Fibroblast of lung (primary cell): ENCODE data around the gene PXN. TPM values are rescaled to one million over a fixed set of nuclear protein-coding genes. Genes with fewer than 3 reads are reported as not detected.

ENCODE experiments used
- DNase-seq, 2 donors: peaks; one replicate each; pipeline versions ENCODE4 v3.0.0 to v3.0.0-alpha.2; 2010; ENCODE audit warnings: low read depth in 2 of 2
- H2AFZ ChIP-seq: 2 replicates; pipeline ENCODE4 v1.5.1; 2012; ENCODE audit warnings: low read length, control low read depth, inconsistent platforms
- H3K27ac ChIP-seq: 2 replicates; pipeline ENCODE4 v1.5.1; 2011; ENCODE audit warnings: low read length, control low read depth; ENCODE audit not compliant: insufficient read depth
- H3K27me3 ChIP-seq: 2 replicates; pipeline ENCODE4 v1.5.1; 2011; ENCODE audit warnings: mild to moderate bottlenecking, low read length; ENCODE audit not compliant: control insufficient read depth, insufficient read depth
- H3K36me3 ChIP-seq: 2 replicates; pipeline ENCODE4 v1.5.1; 2011; ENCODE audit warnings: low read length; ENCODE audit not compliant: control insufficient read depth, insufficient read depth
- H3K4me1 ChIP-seq: 2 replicates; pipeline ENCODE4 v1.5.1; 2011; ENCODE audit warnings: low read length; ENCODE audit not compliant: control insufficient read depth, insufficient read depth; ENCODE audit errors: extremely low read depth
- H3K4me2 ChIP-seq: 2 replicates; pipeline ENCODE4 v1.5.1; 2011; ENCODE audit warnings: low read length, control low read depth; ENCODE audit not compliant: insufficient read depth; ENCODE audit errors: extremely low read depth
- H3K4me3 ChIP-seq, 4 experiments: fragments of 200-600 bp in 1 of 4; sonication (generic) in 1 of 4; replicated peaks in 1 of 4; 2 replicates each; pipeline ENCODE4 v1.5.1; 2011 to 2016; ENCODE audit warnings: low read length in 4 of 4, low read depth in 3 of 4, mild to moderate bottlenecking in 3 of 4, control low read depth in 2 of 4, inconsistent platforms in 1 of 4, mixed read lengths in 1 of 4; ENCODE audit not compliant: insufficient read depth in 1 of 4; ENCODE audit errors: control extremely low read depth in 1 of 4
- H3K79me2 ChIP-seq: 2 replicates; pipeline ENCODE4 v1.5.1; 2012; ENCODE audit warnings: mild to moderate bottlenecking, low read length, inconsistent platforms; ENCODE audit not compliant: control insufficient read depth, insufficient read depth
- H3K9ac ChIP-seq: 2 replicates; pipeline ENCODE4 v1.5.1; 2011; ENCODE audit warnings: mild to moderate bottlenecking, low read length, control low read depth; ENCODE audit not compliant: insufficient read depth
- H3K9me3 ChIP-seq: 2 replicates; pipeline ENCODE4 v1.5.1; 2012; ENCODE audit warnings: low read depth, low read length; ENCODE audit not compliant: control insufficient read depth, insufficient read depth
- H4K20me1 ChIP-seq: 2 replicates; pipeline ENCODE4 v1.5.1; 2011; ENCODE audit warnings: low read length; ENCODE audit not compliant: control insufficient read depth, insufficient read depth; ENCODE audit errors: extremely low read depth
- CTCF ChIP-seq, 2 donors: IDR thresholded peaks in 1 of 2; conservative IDR thresholded peaks in 1 of 2; 1 replicate in 1 of 2; 2 replicates in 1 of 2; pipeline ENCODE4 v1.5.1; 2011 to 2012; ENCODE audit warnings: low read length in 2 of 2, control low read depth in 1 of 2, inconsistent platforms in 1 of 2, low read depth in 1 of 2, mild to moderate bottlenecking in 1 of 2
- EZH2 ChIP-seq: IDR thresholded peaks from 2 replicates; pipeline ENCODE4 v1.5.1; 2012; ENCODE audit warnings: low read length, control low read depth, mild to moderate bottlenecking; ENCODE audit errors: missing control alignments
- polyA plus RNA-seq, 2 donors: library from polyadenylated mRNA; depleted of rRNA in 1 of 2; stranded (reverse) in 1 of 2; unstranded in 1 of 2; fragments of >200 nt; gene quantifications; 2 replicates each; pipeline ENCODE4 v1.2.1, GENCODE V29; 2011 to 2012; ENCODE audit warnings: missing spikeins in 1 of 2
- total RNA-seq: library from RNA; depleted of rRNA; stranded (reverse); fragments of >200 nt; gene quantifications from 2 replicates; pipeline ENCODE4 v1.2.1, GENCODE V29; 2014

The PXN gene
- total and polyA plus RNA-seq, 2 donors (not counting 1 experiment from before 2014, with no cell fraction given) = 21.5 to 31.4 TPM

- Histone ChIP-seq H3K4me2 (no peak overlapping the region), H2AFZ (no peak overlapping the region), H3K9ac (no peak overlapping the region), H3K9me3 (no peaks in the 10 kb centered on the region), H3K4me3 (no peak overlapping the region), H3K27ac (no peak overlapping the region), H3K4me1 (no peaks in the 10 kb centered on the region), H3K79me2 (no peaks in the 10 kb centered on the region), H3K27me3 (no peaks in the 10 kb centered on the region), H3K36me3 (peaks cover 44% of the 10 kb centered on the region), H4K20me1 (no peaks in the 10 kb centered on the region)
- no peak for TF ChIP-seq EZH2
- TF ChIP-seq CTCF (conservative IDR thresholded peaks at IDR 0.05 in 1 of 2, IDR thresholded peaks at IDR 0.05 in 1 of 2; ENCODE audit: low read depth in 1 of 2, low read length in 2 of 2) = no peak
- DNase-seq = no peak
Measured at GRCh38 chr12:120161852-120162251, 103.7 kb downstream of the PXN start.

Other genes starting within 250 kb of the PXN start
- 23.4 and 29.7 TPM in 2 replicates for gene RAB35, start 149.0 kb downstream of the PXN start, total RNA-seq
- 51.4 and 70.9 TPM in 2 replicates for gene RAB35, start 149.0 kb downstream of the PXN start, polyA plus RNA-seq
- gene GCN1, start 71.0 kb downstream of the PXN start, total RNA-seq = 86.8 and 93.1 TPM in 2 replicates
- 30.8 and 45.8 TPM in 2 replicates for gene GCN1, start 71.0 kb downstream of the PXN start, polyA plus RNA-seq
- gene RPLP0, start 64.6 kb downstream of the PXN start, total RNA-seq = 3,063 and 3,837 TPM in 2 replicates
- 5,137 and 6,435 TPM in 2 replicates for gene RPLP0, start 64.6 kb downstream of the PXN start, polyA plus RNA-seq
- under 0.01 TPM in 2 replicates for gene RNU4-2, start 26.2 kb upstream of the PXN start, total RNA-seq
- under 0.01 TPM in 1 of 2 replicates, not detected in the other for gene RNU4-2, start 26.2 kb upstream of the PXN start, polyA plus RNA-seq
- gene RNU4-1, start 27.5 kb upstream of the PXN start, total RNA-seq = under 0.01 TPM in 2 replicates
- gene RNU4-1, start 27.5 kb upstream of the PXN start, polyA plus RNA-seq = not detected in 2 replicates
- 2.3 and 2.5 TPM in 2 replicates for gene SIRT4, start 36.6 kb upstream of the PXN start, total RNA-seq
- 0.53 and 1.2 TPM in 2 replicates for gene SIRT4, start 36.6 kb upstream of the PXN start, polyA plus RNA-seq
- 0.51 TPM in 1 of 2 replicates, not detected in the other for gene PLA2G1B, start 62.0 kb upstream of the PXN start, total RNA-seq
- 0.20 TPM in 1 of 2 replicates, not detected in the other for gene PLA2G1B, start 62.0 kb upstream of the PXN start, polyA plus RNA-seq
- under 0.01 TPM in 1 of 2 replicates, not detected in the other for gene MSI1, start 103.4 kb upstream of the PXN start, total RNA-seq
- not detected in 2 replicates for gene MSI1, start 103.4 kb upstream of the PXN start, polyA plus RNA-seq
- 455 and 512 TPM in 2 replicates for gene COX6A1, start 172.4 kb upstream of the PXN start, total RNA-seq
- gene COX6A1, start 172.4 kb upstream of the PXN start, polyA plus RNA-seq = 312 and 427 TPM in 2 replicates
- gene TRIAP1, start 180.7 kb upstream of the PXN start, total RNA-seq = 26.5 and 29.6 TPM in 2 replicates
- gene TRIAP1, start 180.7 kb upstream of the PXN start, polyA plus RNA-seq = 47.5 and 52.7 TPM in 2 replicates
- gene GATC, start 180.7 kb upstream of the PXN start, total RNA-seq = 18.2 and 22.3 TPM in 2 replicates
- gene GATC, start 180.7 kb upstream of the PXN start, polyA plus RNA-seq = 17.5 and 18.4 TPM in 2 replicates
- gene SRSF9, start 204.0 kb upstream of the PXN start, total RNA-seq = 176 and 188 TPM in 2 replicates
- gene SRSF9, start 204.0 kb upstream of the PXN start, polyA plus RNA-seq = 150 and 164 TPM in 2 replicates
- 222 and 289 TPM in 2 replicates for gene DYNLL1, start 230.4 kb upstream of the PXN start, total RNA-seq
- 616 and 638 TPM in 2 replicates for gene DYNLL1, start 230.4 kb upstream of the PXN start, polyA plus RNA-seq